Measurements from ENCODE around the gene SUMO3. TPM values are rescaled to one million over a fixed set of nuclear protein-coding genes. Genes with fewer than 3 reads are reported as not detected.

Gene SUMO3
- total and polyA plus RNA-seq, 10 of the 15 experiments (the other 5 are each of a cell fraction or from before 2014, with no cell fraction given), result 14.3 to 164 (median 89.9) TPM

DNA sequence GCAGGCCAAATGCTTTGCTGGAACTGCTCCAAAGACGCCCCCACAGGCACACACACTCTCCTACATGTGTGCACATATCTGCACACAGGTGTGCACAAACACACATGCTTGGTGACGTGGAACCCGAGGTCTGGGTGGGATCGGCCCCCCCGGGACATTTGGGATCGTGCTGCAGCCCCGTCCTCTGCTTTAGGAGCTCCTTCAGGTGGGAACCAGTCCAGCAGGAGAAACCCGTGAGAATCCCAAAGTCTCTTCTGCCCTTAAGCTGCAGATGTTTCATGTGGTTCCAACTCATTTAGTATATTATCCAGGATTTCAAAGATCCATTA is 54.8 kb downstream of the SUMO3 start:
- Histone ChIP-seq H3K4me1 (ENCODE audit: control insufficient read depth, insufficient read depth, low read length) (no peaks in the 10 kb centered on the region; the same call in 1 of the 2 replicates), H3K27me3 (replicated peaks in 1 of 2; ENCODE audit: control insufficient read depth in 2 of 2, insufficient read depth in 2 of 2, low read length in 1 of 2) (no peaks in the 10 kb centered on the region), H3K9ac (ENCODE audit: control insufficient read depth, insufficient read depth, low read length) (no peak overlapping the region), H4K20me1 (ENCODE audit: control insufficient read depth, insufficient read depth) (no peaks in the 10 kb centered on the region), H3K4me3 (no peak overlapping the region), H3K36me3 (ENCODE audit: control insufficient read depth in 2 of 2, insufficient read depth in 2 of 2, low read length in 1 of 2) (no peaks in the 10 kb centered on the region; a peak in 1 of 4 replicates), H3K79me2 (ENCODE audit: control insufficient read depth, insufficient read depth, low read length) (no peaks in the 10 kb centered on the region), H3K4me2 (ENCODE audit: control insufficient read depth, insufficient read depth) (no peak overlapping the region), H2AFZ (ENCODE audit: control insufficient read depth, low read depth, low read length) (no peak overlapping the region), H3K27ac (ENCODE audit: control insufficient read depth, insufficient read depth) (no peak overlapping the region), H3K9me3 (replicated peaks; ENCODE audit: control insufficient read depth, insufficient read depth, low read length) (no peaks in the 10 kb centered on the region)
- BruUV-seq (replicated peaks), result no TSS peak
- RAD21 ChIA-PET (ENCODE audit: unreplicated experiment), result no interaction called here
- POLR2A ChIA-PET, result interaction anchor here (0.5 kb wide), 1 partner anchor 117 kb away, joined by 4 read pairs; the partner anchor contains the start of gene KRTAP10-11
- SMC1A ChIA-PET (ENCODE audit: uncharacterized antibody, unreplicated experiment), result no interaction called here
- FAIRE-seq (no peak), DNase-seq (ENCODE audit: low read depth, low spot score) (no peak), ATAC-seq (no peak)
- in situ Hi-C loops (cut with MboI) (no loop called here), intact Hi-C loops (cut with micrococcal nuclease; ENCODE audit: unreplicated experiment) (no loop called here)
- TF ChIP-seq, protein P1, sequence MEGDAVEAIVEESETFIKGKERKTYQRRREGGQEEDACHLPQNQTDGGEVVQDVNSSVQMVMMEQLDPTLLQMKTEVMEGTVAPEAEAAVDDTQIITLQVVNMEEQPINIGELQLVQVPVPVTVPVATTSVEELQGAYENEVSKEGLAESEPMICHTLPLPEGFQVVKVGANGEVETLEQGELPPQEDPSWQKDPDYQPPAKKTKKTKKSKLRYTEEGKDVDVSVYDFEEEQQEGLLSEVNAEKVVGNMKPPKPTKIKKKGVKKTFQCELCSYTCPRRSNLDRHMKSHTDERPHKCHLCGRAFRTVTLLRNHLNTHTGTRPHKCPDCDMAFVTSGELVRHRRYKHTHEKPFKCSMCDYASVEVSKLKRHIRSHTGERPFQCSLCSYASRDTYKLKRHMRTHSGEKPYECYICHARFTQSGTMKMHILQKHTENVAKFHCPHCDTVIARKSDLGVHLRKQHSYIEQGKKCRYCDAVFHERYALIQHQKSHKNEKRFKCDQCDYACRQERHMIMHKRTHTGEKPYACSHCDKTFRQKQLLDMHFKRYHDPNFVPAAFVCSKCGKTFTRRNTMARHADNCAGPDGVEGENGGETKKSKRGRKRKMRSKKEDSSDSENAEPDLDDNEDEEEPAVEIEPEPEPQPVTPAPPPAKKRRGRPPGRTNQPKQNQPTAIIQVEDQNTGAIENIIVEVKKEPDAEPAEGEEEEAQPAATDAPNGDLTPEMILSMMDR (IDR thresholded peaks at IDR 0.05 in 2 of 3, conservative IDR thresholded peaks at IDR 0.05 in 1 of 3; ENCODE audit: control insufficient read depth in 2 of 3, extremely low read depth in 1 of 3, insufficient read depth in 1 of 3, low read depth in 3 of 3, low read length in 3 of 3), result no peak
- TF ChIP-seq CBX3 (IDR thresholded peaks at IDR 0.05; ENCODE audit: borderline replicate concordance, low read depth) (no peak), POLR2AphosphoS5 (IDR thresholded peaks at IDR 0.05; ENCODE audit: low read length) (no peak), POLR2AphosphoS2 (IDR thresholded peaks at IDR 0.05; ENCODE audit: low read depth, low read length) (no peak), TARDBP (IDR thresholded peaks at IDR 0.05; ENCODE audit: borderline replicate concordance) (no peak), EZH2 (IDR thresholded peaks at IDR 0.05; ENCODE audit: borderline replicate concordance, control insufficient read depth, low read depth, low read length) (no peak)
- TF ChIP-seq, protein P2, sequence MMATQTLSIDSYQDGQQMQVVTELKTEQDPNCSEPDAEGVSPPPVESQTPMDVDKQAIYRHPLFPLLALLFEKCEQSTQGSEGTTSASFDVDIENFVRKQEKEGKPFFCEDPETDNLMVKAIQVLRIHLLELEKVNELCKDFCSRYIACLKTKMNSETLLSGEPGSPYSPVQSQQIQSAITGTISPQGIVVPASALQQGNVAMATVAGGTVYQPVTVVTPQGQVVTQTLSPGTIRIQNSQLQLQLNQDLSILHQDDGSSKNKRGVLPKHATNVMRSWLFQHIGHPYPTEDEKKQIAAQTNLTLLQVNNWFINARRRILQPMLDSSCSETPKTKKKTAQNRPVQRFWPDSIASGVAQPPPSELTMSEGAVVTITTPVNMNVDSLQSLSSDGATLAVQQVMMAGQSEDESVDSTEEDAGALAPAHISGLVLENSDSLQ (IDR thresholded peaks at IDR 0.05), result no peak
- 27% methylated on average over 8 of the region's 8 CpGs for WGBS (ENCODE audit: insufficient coverage, insufficient replicate concordance, low lambda C conversion rate, missing lambda C conversion rate)
- CTCF ChIA-PET, result no interaction called here
